ENCODE data around the gene LDAH.

- TF ChIP-seq CTCF (IDR thresholded peaks at IDR 0.05; ENCODE audit: borderline replicate concordance, extremely low read depth, low read length, poor library complexity, severe bottlenecking) (no peak), EZH2 (IDR thresholded peaks at IDR 0.05; ENCODE audit: borderline replicate concordance, low read depth, low read length, severe bottlenecking) (no peak)
Observed at GRCh38 chr2:20803974-20804373, 18.9 kb downstream of the LDAH start.

All from DND-41 (cell line).